GM19023 (cell line): ENCODE results near the gene ZNF750.

Experiments
- ATAC-seq: cut with Tn5 transposase; IDR thresholded peaks from one replicate; pipeline ENCODE4 v1.9.1; 2021; ENCODE audit warnings: mild to moderate bottlenecking, moderate library complexity; ENCODE audit not compliant: unreplicated experiment

The ZNF750 gene

GRCh38 chr17:82814834-82815233 is 25.0 kb downstream of the ZNF750 start:
- no peak for ATAC-seq

GRCh38 chr17:82813299-82814051 is 26.3 kb downstream of the ZNF750 start:
- no peak for ATAC-seq

GRCh38 chr17:82812601-82813000 is 27.2 kb downstream of the ZNF750 start:
- ATAC-seq = no peak

GRCh38 chr17:82812058-82812457 is 27.8 kb downstream of the ZNF750 start:
- ATAC-seq = no peak

- ATAC-seq = no peak
These were observed 29.0 kb downstream of the ZNF750 start for GRCh38 chr17:82810644-82811430.

GRCh38 chr17:82808921-82809905 is 30.6 kb downstream of the ZNF750 start:
- no peak for ATAC-seq

- ATAC-seq = no peak
These were observed 31.8 kb downstream of the ZNF750 start for GRCh38 chr17:82808006-82808405.

GRCh38 chr17:82807562-82807961 is 32.3 kb downstream of the ZNF750 start:
- no peak for ATAC-seq

- no peak for ATAC-seq
These were observed 32.7 kb downstream of the ZNF750 start for GRCh38 chr17:82807101-82807500.

GRCh38 chr17:82806645-82807044 is 33.2 kb downstream of the ZNF750 start:
- ATAC-seq = no peak

GRCh38 chr17:82805823-82806222 is 34.0 kb downstream of the ZNF750 start:
- no peak for ATAC-seq

- ATAC-seq = no peak
These were observed 34.6 kb downstream of the ZNF750 start for GRCh38 chr17:82805254-82805653.

- ATAC-seq = no peak
These were observed 35.2 kb downstream of the ZNF750 start for GRCh38 chr17:82804442-82805191.

- ATAC-seq = no peak
These were observed 36.2 kb downstream of the ZNF750 start for GRCh38 chr17:82803606-82804005.

- no peak for ATAC-seq
These were observed 36.6 kb downstream of the ZNF750 start for GRCh38 chr17:82803185-82803584.

- no peak for ATAC-seq
These were observed 37.6 kb downstream of the ZNF750 start for GRCh38 chr17:82802075-82802780.

GRCh38 chr17:82801377-82801970 is 38.3 kb downstream of the ZNF750 start:
- no peak for ATAC-seq

- no peak for ATAC-seq
These were observed 38.9 kb downstream of the ZNF750 start for GRCh38 chr17:82800885-82801284.

- no peak for ATAC-seq
These were observed 40.2 kb downstream of the ZNF750 start for GRCh38 chr17:82799591-82799990.
